HG03139 (cell line): Measurements from ENCODE around the gene STAT4.
A peak's percentile ranks its signal among the peaks of the same experiment; 100 is the strongest.

ENCODE experiments used
- ATAC-seq: cut with Tn5 transposase; IDR thresholded peaks from one replicate; pipeline ENCODE4 v1.9.1; 2021; ENCODE audit not compliant: unreplicated experiment

STAT4 gene

DNA sequence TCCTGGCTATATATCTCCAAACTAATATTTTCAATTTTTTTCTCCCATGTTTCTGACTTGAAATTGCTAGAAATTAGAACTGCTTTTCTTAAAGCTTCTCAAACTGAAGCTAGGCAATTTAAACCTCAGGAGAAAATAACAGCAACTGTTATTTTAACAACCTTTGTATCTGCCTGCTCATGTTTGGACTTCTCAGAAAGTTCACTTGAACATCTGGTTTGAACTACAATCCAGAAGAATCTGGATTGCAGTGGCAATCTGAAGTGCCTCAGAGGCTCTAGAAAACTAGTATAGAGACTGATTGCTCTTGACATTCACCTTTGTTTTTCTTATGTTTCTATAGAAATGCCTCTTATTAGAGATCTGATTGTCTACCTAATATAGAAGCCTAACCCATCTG lies 64.1 kb downstream of the STAT4 start:
- no peak for ATAC-seq

GRCh38 chr2:191083540-191083939 lies 67.3 kb downstream of the STAT4 start:
- no peak for ATAC-seq

GRCh38 chr2:191082321-191082720 lies 68.5 kb downstream of the STAT4 start:
- ATAC-seq = no peak

GRCh38 chr2:191081411-191082155 lies 69.2 kb downstream of the STAT4 start:
- ATAC-seq = no peak

DNA sequence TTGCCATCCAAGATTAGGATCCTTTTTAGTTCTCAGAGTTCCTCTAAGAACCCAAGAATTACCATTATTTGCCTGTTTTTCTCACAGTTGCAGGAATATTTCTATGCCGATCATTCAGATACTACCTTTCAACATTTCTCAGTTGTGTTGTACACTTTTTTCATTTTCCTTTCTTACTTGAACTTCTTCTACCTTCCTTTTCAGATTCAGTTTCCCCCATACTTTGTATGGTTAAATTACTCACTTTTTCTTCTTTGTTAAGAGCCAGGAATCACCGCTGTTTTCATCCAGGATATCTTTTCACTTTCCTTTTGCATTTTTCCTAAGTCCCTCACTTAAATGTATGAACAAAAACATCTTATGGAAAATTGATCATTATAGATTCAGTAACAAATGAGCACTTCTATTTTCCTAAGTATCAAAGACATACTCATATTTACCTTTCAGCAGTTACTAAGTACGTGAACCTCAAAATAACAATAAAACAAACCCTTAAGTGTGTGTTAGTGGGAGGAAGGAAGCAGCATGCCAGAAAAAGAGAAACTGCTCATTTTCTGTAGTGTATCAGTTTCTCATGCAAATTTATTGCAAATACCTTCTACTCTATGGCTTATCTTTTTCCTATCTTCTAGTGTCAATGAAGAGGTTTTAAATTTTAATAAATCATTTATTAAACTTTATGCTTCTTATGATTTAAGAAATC lies 72.5 kb downstream of the STAT4 start:
- ATAC-seq = peak; percentile 52

DNA sequence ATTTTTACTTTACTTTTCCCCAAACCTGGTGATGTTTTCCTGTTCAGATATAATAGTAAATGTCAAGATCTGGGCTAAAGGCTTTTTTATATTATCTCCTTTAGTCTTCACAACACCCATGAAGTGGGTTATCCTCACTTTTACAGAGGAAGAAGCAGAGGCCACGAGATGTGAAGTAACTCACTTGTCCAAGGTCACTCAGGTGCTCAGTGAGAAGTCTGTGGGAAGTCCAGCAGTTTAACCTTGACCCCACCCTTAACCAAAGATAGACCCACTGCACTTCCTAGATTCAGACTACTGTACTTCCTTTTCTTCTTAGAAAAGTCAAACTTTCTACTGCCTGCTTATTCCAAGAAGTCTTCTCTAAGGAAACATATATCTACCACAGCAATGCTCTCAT lies 80.5 kb downstream of the STAT4 start:
- no peak for ATAC-seq

- ATAC-seq = no peak
Observed at GRCh38 chr2:191069606-191070005, 81.2 kb downstream of the STAT4 start.

DNA sequence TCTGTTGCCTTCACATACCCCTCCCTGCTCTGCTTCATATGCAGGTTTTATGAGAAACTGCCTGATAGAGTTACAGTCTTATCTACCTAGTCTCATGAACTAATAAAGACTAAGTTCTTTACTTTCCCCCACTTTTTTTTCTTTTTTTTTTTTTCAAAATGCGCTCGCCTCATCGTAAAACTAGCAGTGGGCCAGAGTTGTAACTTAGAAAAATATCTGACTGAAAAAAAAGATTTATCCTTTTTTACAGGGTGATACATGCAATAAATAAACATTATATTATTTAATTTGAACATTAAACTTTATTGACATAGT lies 83.9 kb downstream of the STAT4 start:
- ATAC-seq = no peak

GRCh38 chr2:191066197-191066918 lies 84.4 kb downstream of the STAT4 start:
- ATAC-seq = no peak

DNA sequence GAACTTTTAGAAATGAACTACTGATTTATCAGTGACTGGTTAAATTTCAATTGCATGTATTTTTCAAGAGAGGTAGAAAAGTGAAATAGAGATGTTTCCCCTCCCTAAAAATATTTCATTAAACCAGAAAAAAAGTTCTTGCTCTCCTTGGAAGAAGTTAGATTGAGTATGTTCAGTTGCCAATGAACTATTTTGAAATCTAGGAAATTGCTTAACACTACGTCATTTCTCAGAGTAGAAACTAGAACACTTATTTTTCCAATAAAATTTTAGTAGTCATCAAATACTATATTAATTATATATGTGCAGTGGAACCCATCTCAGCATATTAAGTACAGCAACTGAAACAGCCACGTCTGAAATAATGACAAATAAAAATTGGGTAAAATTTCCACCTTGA lies 85.0 kb downstream of the STAT4 start:
- no peak for ATAC-seq

DNA sequence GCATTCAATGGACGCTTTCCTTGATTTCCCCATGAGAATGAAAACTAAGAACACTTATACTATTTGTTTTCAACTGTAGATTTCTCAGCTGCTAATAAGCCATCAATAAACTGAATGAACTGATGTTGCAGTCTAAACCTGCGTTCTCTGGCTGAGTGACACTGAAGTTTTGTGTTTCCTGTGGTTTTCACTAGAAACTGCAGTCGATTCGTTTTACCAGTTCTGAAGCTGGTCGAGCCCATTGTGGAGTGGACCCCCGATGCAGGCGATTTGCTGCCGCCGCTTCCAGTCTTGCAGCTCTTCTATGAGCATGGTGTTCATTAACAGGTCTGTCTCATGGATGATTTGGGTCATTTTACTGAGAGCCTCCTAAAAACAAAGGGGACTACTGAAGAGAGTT lies 86.2 kb downstream of the STAT4 start:
- ATAC-seq = no peak

GRCh38 chr2:191063584-191063983 lies 87.2 kb downstream of the STAT4 start:
- ATAC-seq = no peak

DNA sequence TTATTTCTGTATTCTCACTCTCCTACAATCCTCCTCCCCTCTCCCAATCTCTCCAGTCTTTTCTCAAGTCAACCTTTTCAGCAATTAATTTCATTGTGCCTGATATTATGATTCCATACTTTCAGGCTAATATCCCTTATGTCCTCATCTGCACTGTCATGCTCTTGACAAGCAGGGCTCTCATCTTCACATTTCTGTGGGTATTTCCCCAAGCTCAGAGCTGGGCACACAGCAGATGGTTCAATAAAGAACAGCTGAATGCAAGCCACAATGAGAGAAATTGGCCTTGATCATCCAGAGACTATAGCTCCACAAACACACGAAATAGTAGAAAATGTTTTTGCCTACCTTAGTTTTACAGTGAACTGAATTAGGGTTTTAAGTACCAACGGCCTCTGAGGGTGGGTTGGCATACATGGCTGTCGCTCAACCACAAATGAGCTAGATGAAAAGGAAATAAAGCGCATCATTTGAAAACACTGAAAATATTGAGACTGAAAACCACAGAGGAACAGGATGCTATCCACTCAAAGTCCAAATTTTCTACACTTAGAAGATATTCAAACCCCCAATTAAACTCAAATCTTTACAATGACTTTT lies 89.3 kb downstream of the STAT4 start:
- no peak for ATAC-seq

GRCh38 chr2:191059308-191059707 lies 91.5 kb downstream of the STAT4 start:
- ATAC-seq = no peak

GRCh38 chr2:191056228-191056627 lies 94.6 kb downstream of the STAT4 start:
- ATAC-seq = no peak

DNA sequence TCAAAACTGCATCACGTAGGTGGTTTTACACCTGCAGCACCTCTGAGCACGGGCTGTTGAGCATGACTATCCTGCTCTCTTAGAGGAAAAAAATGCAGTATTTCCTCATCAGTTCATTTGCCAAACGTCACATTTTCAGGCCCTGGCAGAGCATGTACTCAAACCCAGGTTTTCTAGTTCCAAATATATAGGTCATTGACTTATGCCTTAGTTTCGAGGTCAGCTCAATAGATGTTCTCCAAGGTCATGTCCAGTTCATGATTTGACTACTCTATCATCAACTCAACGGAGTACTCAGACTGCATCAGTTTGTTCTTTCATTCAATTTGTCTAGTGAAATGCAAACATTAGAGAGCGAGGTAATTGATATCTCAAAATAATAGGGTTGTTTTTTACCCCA lies 97.5 kb downstream of the STAT4 start:
- ATAC-seq = no peak

DNA sequence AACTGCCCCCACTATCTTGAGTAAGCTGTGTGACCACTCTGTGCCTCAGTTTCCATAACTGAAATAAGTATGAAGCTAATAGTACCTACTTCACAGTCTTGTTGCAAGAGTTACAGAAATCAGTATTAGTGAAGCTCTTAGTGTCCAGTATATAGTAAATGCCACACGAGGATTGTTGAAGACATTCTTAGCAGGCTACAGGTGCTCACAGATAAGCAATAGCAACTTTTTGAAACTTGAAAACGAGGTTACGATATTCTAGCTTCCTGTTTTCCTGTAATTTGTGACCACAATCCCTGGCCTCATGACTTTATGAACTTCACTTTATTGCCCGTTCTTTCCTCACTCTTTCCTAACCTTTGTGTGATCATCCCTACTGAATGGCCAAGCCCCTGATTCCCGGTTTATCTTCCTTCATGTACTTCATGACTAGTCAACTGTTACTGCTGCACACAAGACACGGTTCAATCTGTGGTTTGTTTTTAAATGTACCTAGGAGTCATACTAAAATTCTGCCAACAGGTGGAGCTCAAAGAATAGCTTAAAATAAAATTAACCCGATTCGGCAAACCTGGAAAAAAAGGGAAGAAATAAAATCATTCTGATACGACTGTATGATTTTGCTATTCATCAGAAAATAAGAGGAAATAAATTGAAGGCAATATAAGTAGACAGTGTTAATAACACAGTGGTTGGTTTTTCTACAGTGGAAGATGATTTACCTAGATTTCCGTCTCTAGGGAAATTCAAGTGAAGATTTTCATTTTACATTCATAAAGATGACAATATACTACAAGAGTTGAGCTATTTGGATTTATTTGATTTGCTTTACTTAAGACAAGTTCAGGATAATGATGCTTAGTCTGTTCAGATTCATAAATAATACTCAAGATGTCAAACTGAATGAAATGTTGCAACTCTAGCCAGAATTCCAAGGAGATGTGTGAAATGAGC lies 98.7 kb downstream of the STAT4 start:
- ATAC-seq = no peak

GRCh38 chr2:191051177-191051576 lies 99.6 kb downstream of the STAT4 start:
- ATAC-seq = no peak

- no peak for ATAC-seq
Observed at GRCh38 chr2:191050640-191050987, 100.2 kb downstream of the STAT4 start.

- peak; percentile 68 for ATAC-seq
Observed at GRCh38 chr2:191049728-191050639, 100.8 kb downstream of the STAT4 start.
